ENCODE results near the gene GNAO1. TPM values are rescaled to one million over a fixed set of nuclear protein-coding genes. Genes with fewer than 3 reads are reported as not detected.

GNAO1 gene
- total and polyA plus RNA-seq, 9 donors, result 0.72 to 5.6 (median 2.7) TPM

- H3K9me3 ChIP-seq, result no peaks in the 10 kb centered on the region
- 64 to 74% (median 66%) methylated on average over 13 of the region's 13 CpGs for WGBS, 3 donors
- H3K27ac ChIP-seq, result no peak overlapping the region
- intact Hi-C loops (cut with DNase I), result no loop called here
- TF ChIP-seq EP300 (IDR thresholded peaks at IDR 0.05) (no peak), POLR2A (IDR thresholded peaks at IDR 0.05) (no peak), CTCF (IDR thresholded peaks at IDR 0.05) (no peak)
- no peaks in the 10 kb centered on the region for H3K36me3 ChIP-seq
- DNase-seq, result no peak
- H3K4me1 ChIP-seq (ENCODE audit: insufficient read depth), result no peaks in the 10 kb centered on the region
- H3K4me3 ChIP-seq, result no peak overlapping the region
- no peaks in the 10 kb centered on the region for H3K27me3 ChIP-seq
These were observed 54.9 kb downstream of the GNAO1 start for GRCh38 chr16:56246051-56246817.

GRCh38 chr16:56247018-56247417 is 55.7 kb downstream of the GNAO1 start:
- intact Hi-C loops (cut with DNase I), result no loop called here
- Histone ChIP-seq H3K4me1 (ENCODE audit: insufficient read depth) (no peaks in the 10 kb centered on the region), H3K36me3 (no peaks in the 10 kb centered on the region), H3K4me3 (no peak overlapping the region), H3K9me3 (no peaks in the 10 kb centered on the region), H3K27ac (no peak overlapping the region), H3K27me3 (no peaks in the 10 kb centered on the region)
- 97 to 98% (median 97%) methylated on average over 8 of the region's 8 CpGs for WGBS, 3 donors
- DNase-seq, result no peak
- no peak for TF ChIP-seq EP300 (IDR thresholded peaks at IDR 0.05)
- TF ChIP-seq POLR2A (IDR thresholded peaks at IDR 0.05), result no peak
- TF ChIP-seq CTCF (IDR thresholded peaks at IDR 0.05), result no peak

GRCh38 chr16:56247808-56248207 is 56.5 kb downstream of the GNAO1 start:
- no peak overlapping the region for H3K4me3 ChIP-seq

GRCh38 chr16:56252835-56253234 is 61.5 kb downstream of the GNAO1 start:
- intact Hi-C loops (cut with DNase I), result no loop called here
- no peaks in the 10 kb centered on the region for H3K27me3 ChIP-seq
- H3K9me3 ChIP-seq, result no peaks in the 10 kb centered on the region
- DNase-seq, result peak in 2 of 5 donors; percentile 15 to 49
- no peak overlapping the region for H3K4me3 ChIP-seq
- no peak overlapping the region for H3K27ac ChIP-seq
- H3K4me1 ChIP-seq (ENCODE audit: insufficient read depth), result peaks cover 14% of the 10 kb centered on the region
- 10 to 27% (median 21%) methylated on average over 4 of the region's 4 CpGs for WGBS, 3 donors
- TF ChIP-seq POLR2A (IDR thresholded peaks at IDR 0.05) (no peak), CTCF (IDR thresholded peaks at IDR 0.05) (no peak), EP300 (IDR thresholded peaks at IDR 0.05) (no peak)
- no peaks in the 10 kb centered on the region for H3K36me3 ChIP-seq

More at GRCh38 chr16:56247808-56248207, 56.5 kb downstream of the GNAO1 start:
- TF ChIP-seq EP300 (IDR thresholded peaks at IDR 0.05) (no peak), POLR2A (IDR thresholded peaks at IDR 0.05) (no peak), CTCF (IDR thresholded peaks at IDR 0.05) (no peak)
- Histone ChIP-seq H3K4me1 (ENCODE audit: insufficient read depth) (peaks cover 4% of the 10 kb centered on the region), H3K9me3 (no peaks in the 10 kb centered on the region), H3K27ac (no peak overlapping the region), H3K36me3 (no peaks in the 10 kb centered on the region), H3K27me3 (no peaks in the 10 kb centered on the region)
- no peak for DNase-seq
- intact Hi-C loops (cut with DNase I), result no loop called here
